SU-DHL-6 (cell line): ENCODE measurements around the gene EXPH5.

ENCODE experiments used
- H2AFZ ChIP-seq: fragments of 200-600 bp; sonication (generic); 2 replicates; pipeline ENCODE4 v1.6.1; 2014; ENCODE audit warnings: low read depth, mild to moderate bottlenecking, moderate library complexity, mixed read lengths, antibody characterized with exemption, low read length; ENCODE audit not compliant: severe bottlenecking
- H3F3A ChIP-seq: fragments of 200-600 bp; shearing (Covaris generic); 2 replicates; pipeline ENCODE4 v1.6.0; 2016; ENCODE audit warnings: antibody characterized with exemption, mild to moderate bottlenecking; ENCODE audit not compliant: insufficient read depth
- H3K27ac ChIP-seq: fragments of 200-600 bp; sonication (generic); 2 replicates; pipeline ENCODE4 v1.5.1; 2016; ENCODE audit warnings: low read depth, mild to moderate bottlenecking, low read length, moderate library complexity, mixed read lengths
- H3K27me3 ChIP-seq: fragments of 200-600 bp; sonication (generic), shearing (Covaris generic); 2 replicates; pipeline ENCODE4 v1.6.0; 2014; ENCODE audit warnings: mild to moderate bottlenecking, low read length
- H3K36me3 ChIP-seq: fragments of 200-600 bp; sonication (generic); 2 replicates; pipeline ENCODE4 v1.6.1; 2014; ENCODE audit warnings: mild to moderate bottlenecking, low read length, mixed read lengths
- H3K4me2 ChIP-seq: fragments of 300-600, 200-600 bp; shearing (Covaris generic), sonication (generic); 2 replicates; pipeline ENCODE4 v1.6.0; 2014; ENCODE audit warnings: low read length, low read depth, mild to moderate bottlenecking; ENCODE audit not compliant: poor library complexity, severe bottlenecking
- H3K4me3 ChIP-seq: fragments of 200-600 bp; sonication (generic); 2 replicates; pipeline ENCODE4 v1.5.1; 2014; ENCODE audit warnings: antibody characterized with exemption, low read length, mild to moderate bottlenecking, mixed read lengths; ENCODE audit not compliant: insufficient read depth, poor library complexity, severe bottlenecking
- H3K79me2 ChIP-seq: fragments of 200-600 bp; sonication (generic); 2 replicates; pipeline ENCODE4 v1.6.1; 2014; ENCODE audit warnings: mild to moderate bottlenecking, low read length, moderate library complexity; ENCODE audit not compliant: insufficient read depth
- H3K9ac ChIP-seq: fragments of 200-600 bp; sonication (generic); 2 replicates; pipeline ENCODE4 v1.7.0; 2014; ENCODE audit warnings: mild to moderate bottlenecking, low read length
- H3K9me2 ChIP-seq: fragments of 200-600 bp; sonication (generic); replicated peaks from 2 replicates; pipeline ENCODE4 v1.6.1; 2014; ENCODE audit warnings: low read length; ENCODE audit not compliant: insufficient read depth
- H3K9me3 ChIP-seq: fragments of 200-600 bp; sonication (generic); 2 replicates; pipeline ENCODE4 v1.6.1; 2014; ENCODE audit warnings: low read length, mixed read lengths; ENCODE audit not compliant: insufficient read depth
- H4K20me1 ChIP-seq: fragments of 200-600 bp; sonication (generic); 2 replicates; pipeline ENCODE4 v1.6.1; 2014; ENCODE audit warnings: low read depth, mild to moderate bottlenecking, antibody characterized with exemption, low read length, moderate library complexity, mixed read lengths
- CTCF ChIP-seq: fragments of 200-600 bp; sonication (generic); IDR thresholded peaks from one replicate; pipeline ENCODE4 v1.5.1; 2017; ENCODE audit warnings: antibody characterized with exemption, mild to moderate bottlenecking, low read length, moderate library complexity; ENCODE audit not compliant: insufficient read depth, poor library complexity, severe bottlenecking
- EZH2phosphoT487 ChIP-seq: fragments of 200-600 bp; sonication (generic), shearing (Covaris generic); conservative IDR thresholded peaks from 2 replicates; pipeline ENCODE4 v1.6.1; 2018; ENCODE audit warnings: mild to moderate bottlenecking, antibody characterized with exemption, low read length, moderate library complexity, mixed read lengths

EXPH5 gene

GRCh38 chr11:108562746-108563581 lies 30.6 kb downstream of the EXPH5 start:
- Histone ChIP-seq H3K9me3 (no peaks in the 10 kb centered on the region), H3K4me2 (no peak overlapping the region), H3K9ac (no peak overlapping the region), H3K79me2 (no peaks in the 10 kb centered on the region), H3K9me2 (no peaks in the 10 kb centered on the region), H3K27ac (no peak overlapping the region), H3F3A (no peaks in the 10 kb centered on the region), H3K4me3 (no peak overlapping the region), H4K20me1 (no peaks in the 10 kb centered on the region), H2AFZ (no peak overlapping the region), H3K27me3 (no peaks in the 10 kb centered on the region), H3K36me3 (no peaks in the 10 kb centered on the region)
- TF ChIP-seq EZH2phosphoT487 (no peak), CTCF (no peak)

DNA sequence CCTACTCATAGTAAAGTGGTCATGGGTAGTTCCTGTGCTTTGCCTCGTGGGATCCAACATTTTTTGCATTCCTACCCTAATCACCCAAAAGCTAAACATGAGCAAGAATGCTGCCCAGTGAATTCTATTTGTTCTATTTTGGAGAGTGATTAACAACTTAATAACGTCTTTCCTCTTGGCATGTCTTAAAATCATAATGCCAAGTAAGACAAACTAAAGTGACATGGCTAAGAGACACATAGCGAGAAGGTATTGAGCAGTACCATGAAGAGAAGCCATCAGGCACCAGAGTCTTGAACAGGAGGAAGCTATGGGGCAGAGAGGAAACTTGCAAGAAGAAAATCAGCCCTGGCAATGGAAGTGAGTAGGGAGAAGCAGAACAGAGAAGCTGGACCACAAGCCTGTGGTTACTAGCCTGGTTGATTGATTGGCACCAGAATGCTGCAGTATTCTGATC lies 32.0 kb downstream of the EXPH5 start:
- Histone ChIP-seq H3K27me3 (no peaks in the 10 kb centered on the region), H3K4me3 (no peak overlapping the region), H4K20me1 (no peaks in the 10 kb centered on the region), H3K36me3 (no peaks in the 10 kb centered on the region), H3K4me2 (no peak overlapping the region), H3K27ac (no peak overlapping the region), H3K79me2 (no peaks in the 10 kb centered on the region), H2AFZ (no peak overlapping the region), H3K9ac (no peak overlapping the region), H3F3A (no peaks in the 10 kb centered on the region), H3K9me2 (no peaks in the 10 kb centered on the region), H3K9me3 (no peaks in the 10 kb centered on the region)
- TF ChIP-seq CTCF (no peak), EZH2phosphoT487 (no peak)

DNA sequence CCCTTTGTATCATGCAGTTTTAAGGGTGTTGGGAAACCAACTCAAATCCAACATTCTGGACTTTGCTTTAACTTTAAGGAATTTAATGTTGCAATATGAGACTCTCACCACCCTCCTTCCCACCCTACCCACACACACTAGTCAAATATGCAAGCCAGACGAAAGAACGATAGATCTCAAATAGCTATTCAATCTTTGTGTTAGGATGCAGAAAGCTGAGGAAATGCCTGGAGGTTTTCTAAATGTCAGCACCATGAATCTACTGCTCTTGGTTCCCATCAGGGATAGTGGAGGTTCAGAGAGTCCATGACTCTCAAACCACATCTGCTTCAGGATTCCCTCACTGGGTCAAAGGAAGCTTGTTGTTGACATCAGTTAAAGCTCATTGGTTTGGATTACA lies 33.7 kb downstream of the EXPH5 start:
- H3K9me3 ChIP-seq: no peaks in the 10 kb centered on the region
- H3F3A ChIP-seq: no peaks in the 10 kb centered on the region
- TF ChIP-seq CTCF: no peak
- TF ChIP-seq EZH2phosphoT487: no peak
- no peak overlapping the region for H3K4me2 ChIP-seq
- H3K79me2 ChIP-seq: no peaks in the 10 kb centered on the region
- H4K20me1 ChIP-seq: no peaks in the 10 kb centered on the region
- H3K9ac ChIP-seq: no peak overlapping the region
- H3K9me2 ChIP-seq: no peaks in the 10 kb centered on the region
- H3K36me3 ChIP-seq: no peaks in the 10 kb centered on the region
- no peak overlapping the region for H2AFZ ChIP-seq
- no peak overlapping the region for H3K4me3 ChIP-seq
- no peaks in the 10 kb centered on the region for H3K27me3 ChIP-seq
- H3K27ac ChIP-seq: no peak overlapping the region
